ENCODE data around the gene FRS2.

The FRS2 gene

DNA sequence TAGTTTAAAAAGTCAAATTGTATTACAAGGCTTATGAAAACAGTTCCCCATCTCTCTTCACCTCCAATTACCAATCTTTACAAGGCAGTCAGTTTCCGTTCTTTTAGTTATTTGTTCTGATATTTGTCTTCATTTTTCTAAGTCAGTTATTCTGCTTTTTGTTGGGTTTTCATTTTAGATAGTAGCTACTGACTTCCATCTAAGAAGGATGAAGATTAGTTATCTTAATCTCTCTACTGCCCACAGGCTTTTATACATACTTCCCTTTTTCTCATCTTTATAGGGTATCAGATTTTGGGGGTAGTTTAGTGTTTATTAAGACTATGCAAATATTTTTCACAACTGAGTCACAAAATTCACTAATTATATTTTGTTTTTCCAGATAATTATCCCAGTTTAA lies 38.4 kb downstream of the FRS2 start:
- TF ChIP-seq, protein P1, sequence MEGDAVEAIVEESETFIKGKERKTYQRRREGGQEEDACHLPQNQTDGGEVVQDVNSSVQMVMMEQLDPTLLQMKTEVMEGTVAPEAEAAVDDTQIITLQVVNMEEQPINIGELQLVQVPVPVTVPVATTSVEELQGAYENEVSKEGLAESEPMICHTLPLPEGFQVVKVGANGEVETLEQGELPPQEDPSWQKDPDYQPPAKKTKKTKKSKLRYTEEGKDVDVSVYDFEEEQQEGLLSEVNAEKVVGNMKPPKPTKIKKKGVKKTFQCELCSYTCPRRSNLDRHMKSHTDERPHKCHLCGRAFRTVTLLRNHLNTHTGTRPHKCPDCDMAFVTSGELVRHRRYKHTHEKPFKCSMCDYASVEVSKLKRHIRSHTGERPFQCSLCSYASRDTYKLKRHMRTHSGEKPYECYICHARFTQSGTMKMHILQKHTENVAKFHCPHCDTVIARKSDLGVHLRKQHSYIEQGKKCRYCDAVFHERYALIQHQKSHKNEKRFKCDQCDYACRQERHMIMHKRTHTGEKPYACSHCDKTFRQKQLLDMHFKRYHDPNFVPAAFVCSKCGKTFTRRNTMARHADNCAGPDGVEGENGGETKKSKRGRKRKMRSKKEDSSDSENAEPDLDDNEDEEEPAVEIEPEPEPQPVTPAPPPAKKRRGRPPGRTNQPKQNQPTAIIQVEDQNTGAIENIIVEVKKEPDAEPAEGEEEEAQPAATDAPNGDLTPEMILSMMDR (IDR thresholded peaks at IDR 0.05; ENCODE audit: low read depth, low read length, missing control alignments): no peak

DNA sequence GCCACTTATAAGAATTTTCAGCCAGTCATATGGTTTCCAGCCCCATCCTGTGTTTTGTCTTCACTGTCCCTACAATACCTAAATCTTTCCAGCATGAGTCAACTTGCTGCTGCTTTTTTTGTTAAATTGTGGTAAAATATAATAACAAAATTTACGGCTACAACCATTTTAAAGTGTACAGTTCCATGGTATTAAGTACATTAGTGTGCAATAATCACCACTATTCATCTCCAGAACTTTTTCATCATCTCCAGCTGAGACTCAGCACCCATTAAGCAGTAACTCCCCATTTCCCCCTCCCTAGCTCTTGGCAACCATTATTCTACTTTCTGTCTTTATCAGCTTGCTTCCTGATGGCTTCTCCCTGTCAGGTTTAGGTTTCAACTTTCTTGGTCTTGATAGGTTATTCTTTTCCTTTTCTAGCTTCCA lies 39.1 kb downstream of the FRS2 start:
- Histone ChIP-seq H3K27ac (peak overlapping the region; percentile 23), H3K27me3 (replicated peaks) (no peaks in the 10 kb centered on the region), H3K4me3 (ENCODE audit: low read depth, low read length) (no peak overlapping the region), H3K36me3 (replicated peaks) (no peaks in the 10 kb centered on the region)
- TF ChIP-seq, protein P1 (IDR thresholded peaks at IDR 0.05; ENCODE audit: low read depth, low read length, missing control alignments): no peak
- peak; percentile 34 for DNase-seq
- in situ Hi-C loops (cut with HindIII; ENCODE audit: low pct_ligation_motif_present, low sequenced_read_pairs): no loop called here

More for the DNA sequence above, 38.4 kb downstream of the FRS2 start:
- Histone ChIP-seq H3K27me3 (replicated peaks) (no peaks in the 10 kb centered on the region), H3K36me3 (replicated peaks) (no peaks in the 10 kb centered on the region), H3K4me3 (ENCODE audit: low read depth, low read length) (no peak overlapping the region), H3K27ac (no peak overlapping the region)
- in situ Hi-C loops (cut with HindIII; ENCODE audit: low pct_ligation_motif_present, low sequenced_read_pairs): no loop called here
- DNase-seq: no peak

DNA sequence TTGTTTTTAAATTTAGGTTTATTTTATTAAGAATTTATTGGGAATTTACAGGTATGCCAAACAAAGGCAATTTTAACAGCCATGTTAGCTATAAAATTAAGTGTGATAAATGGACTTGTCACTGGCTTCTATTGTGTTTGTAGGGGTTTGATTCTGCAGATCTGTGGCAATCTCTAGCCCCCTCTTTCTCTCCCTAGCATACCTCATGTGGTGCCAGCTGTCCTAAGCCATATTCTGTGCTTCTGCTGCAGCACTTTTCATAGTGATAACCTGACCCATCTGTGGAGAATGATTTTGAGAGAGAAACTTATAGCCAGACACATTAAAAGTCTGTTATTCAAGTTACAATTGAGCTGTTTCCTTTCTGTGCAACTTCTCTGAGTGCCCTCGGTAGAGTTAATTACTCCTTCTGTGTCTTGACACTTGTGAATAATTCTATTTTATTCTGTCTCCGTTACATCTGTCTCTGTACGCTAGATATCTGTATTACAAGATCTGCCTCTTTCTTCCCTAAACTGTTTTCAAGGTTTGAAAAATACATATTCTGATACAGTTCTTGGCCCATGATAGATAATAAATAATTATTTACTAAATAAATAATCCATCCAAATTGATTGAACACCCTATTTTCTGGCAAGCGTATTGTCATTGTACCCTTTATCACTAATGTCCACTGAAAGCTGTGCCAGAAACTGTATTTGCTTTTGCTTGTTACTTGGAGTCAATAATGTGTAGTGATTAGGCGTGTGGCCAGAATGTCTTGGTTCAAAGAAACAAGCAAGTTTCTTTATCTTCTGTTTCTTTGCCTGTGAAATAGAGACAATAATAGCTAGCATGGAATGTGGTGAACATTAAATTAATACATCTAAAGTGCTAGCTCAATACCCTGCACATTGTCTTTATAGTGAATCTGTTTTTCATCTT lies 40.0 kb downstream of the FRS2 start:
- no peak overlapping the region for H3K4me3 ChIP-seq (ENCODE audit: low read depth, low read length)
- H3K36me3 ChIP-seq (replicated peaks): no peaks in the 10 kb centered on the region
- TF ChIP-seq, protein P1 (IDR thresholded peaks at IDR 0.05; ENCODE audit: low read depth, low read length, missing control alignments): no peak
- DNase-seq: no peak
- no peak overlapping the region for H3K27ac ChIP-seq
- no peaks in the 10 kb centered on the region for H3K27me3 ChIP-seq (replicated peaks)
- in situ Hi-C loops (cut with HindIII; ENCODE audit: low pct_ligation_motif_present, low sequenced_read_pairs): no loop called here

DNA sequence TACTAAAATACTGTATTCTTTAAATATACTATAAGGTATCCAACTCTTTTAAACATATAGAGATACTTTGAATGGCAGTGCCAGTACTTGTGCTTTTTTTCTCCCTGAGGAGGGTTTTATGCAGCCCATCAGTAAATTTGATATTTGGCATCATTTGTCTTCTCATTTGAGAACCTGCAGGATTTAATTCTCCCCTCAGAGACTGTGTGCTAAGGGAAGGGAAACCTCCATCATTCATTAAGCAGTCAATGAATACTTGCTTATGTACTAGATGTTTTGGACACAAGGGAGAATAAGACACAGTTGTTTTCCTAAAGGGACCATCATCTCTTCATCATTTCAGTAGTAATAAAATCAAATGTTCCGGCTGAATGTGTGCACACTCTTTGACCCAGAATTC lies 40.8 kb downstream of the FRS2 start:
- Histone ChIP-seq H3K4me3 (ENCODE audit: low read depth, low read length) (no peak overlapping the region), H3K27ac (no peak overlapping the region), H3K36me3 (replicated peaks) (no peaks in the 10 kb centered on the region), H3K27me3 (replicated peaks) (no peaks in the 10 kb centered on the region)
- in situ Hi-C loops (cut with HindIII; ENCODE audit: low pct_ligation_motif_present, low sequenced_read_pairs): no loop called here
- TF ChIP-seq, protein P1 (IDR thresholded peaks at IDR 0.05; ENCODE audit: low read depth, low read length, missing control alignments): no peak
- no peak for DNase-seq

DNA sequence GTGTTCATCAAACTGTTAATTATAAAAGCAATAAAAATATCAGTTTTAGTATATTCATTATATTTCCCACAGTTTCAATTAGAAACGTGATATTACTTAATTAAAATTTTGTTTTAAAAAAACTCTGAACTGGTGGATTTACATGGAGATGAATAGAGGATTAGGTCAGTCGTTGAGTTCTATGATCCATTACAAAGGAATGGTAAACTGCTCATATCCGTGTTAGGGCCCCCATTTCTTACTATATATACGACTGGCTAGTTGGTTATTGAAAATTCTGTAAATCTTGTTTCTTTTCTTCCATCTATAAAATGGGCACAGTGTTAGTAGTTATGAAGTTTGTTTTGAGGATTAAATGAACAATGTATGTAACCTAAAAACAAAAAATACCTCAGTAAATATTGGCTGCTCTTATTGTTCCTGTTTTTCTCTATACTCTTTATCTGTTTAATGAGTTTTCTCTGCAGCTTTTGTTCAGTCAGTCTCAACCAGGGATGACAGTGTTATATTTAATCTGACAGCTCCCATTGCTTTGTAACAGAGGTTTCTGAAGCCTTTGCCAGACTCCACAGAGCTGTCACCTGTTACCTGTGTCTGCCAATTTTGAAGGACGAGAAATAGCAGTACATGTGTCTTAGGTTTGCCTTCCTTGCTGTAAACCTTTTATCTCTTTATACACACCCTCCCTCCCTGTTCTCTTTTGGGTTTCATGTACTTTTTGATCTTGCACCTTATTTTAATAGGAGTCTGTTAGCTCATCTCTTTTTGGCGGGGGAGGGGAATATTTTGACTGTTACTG lies 41.5 kb downstream of the FRS2 start:
- no peaks in the 10 kb centered on the region for H3K27me3 ChIP-seq (replicated peaks)
- TF ChIP-seq, protein P1 (IDR thresholded peaks at IDR 0.05; ENCODE audit: low read depth, low read length, missing control alignments): no peak
- H3K36me3 ChIP-seq (replicated peaks): no peaks in the 10 kb centered on the region
- no peak for DNase-seq
- in situ Hi-C loops (cut with HindIII; ENCODE audit: low pct_ligation_motif_present, low sequenced_read_pairs): no loop called here
- H3K27ac ChIP-seq: peak overlapping the region; percentile 6
- H3K4me3 ChIP-seq (ENCODE audit: low read depth, low read length): no peak overlapping the region
